ENCODE results near the gene ADAR. TPM values are rescaled to one million over a fixed set of nuclear protein-coding genes. Genes with fewer than 3 reads are reported as not detected.

The ADAR gene
- total and polyA plus RNA-seq, 2 donors (not counting 3 experiments of a cell fraction or from before 2014, with no cell fraction given): 88.2 to 141 TPM

DNA sequence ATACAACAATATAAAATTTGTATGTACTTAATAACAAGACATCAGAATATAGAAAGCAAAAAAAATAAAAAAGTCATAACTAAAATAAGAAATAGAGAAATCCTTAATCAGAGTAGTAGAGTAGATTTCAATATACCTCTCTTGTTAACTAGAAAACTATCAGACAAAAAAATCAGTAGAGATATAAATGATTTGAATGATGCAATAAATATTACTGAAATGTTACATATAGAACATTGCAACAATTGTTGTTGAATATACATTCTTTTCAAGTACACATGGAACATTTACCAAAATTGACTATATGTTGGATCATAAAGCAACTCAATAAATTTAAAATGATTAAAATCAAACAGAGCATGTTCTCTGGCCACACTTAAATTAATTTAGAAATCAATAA lies 31.9 kb upstream of the ADAR start:
- ChIA-PET POLR2A (interaction anchor here (0.7 kb wide), 1 partner anchor 121 kb away, joined by 3 read pairs; no protein-coding TSS in a partner anchor), CTCF (no interaction called here)
- DNase-seq (ENCODE audit: low read depth, low spot score): no peak
- Histone ChIP-seq H3K4me2 (ENCODE audit: insufficient read depth, low read length) (no peak overlapping the region), H3K36me3 (ENCODE audit: control insufficient read depth in 2 of 2, extremely low read depth in 1 of 2, insufficient read depth in 2 of 2, low read length in 2 of 2) (no peaks in the 10 kb centered on the region), H3K9me3 (replicated peaks; ENCODE audit: control insufficient read depth, insufficient read depth, low read length) (no peaks in the 10 kb centered on the region), H3K9ac (replicated peaks; ENCODE audit: extremely low read depth, insufficient read depth, low read length) (no peak overlapping the region), H3K9me1 (replicated peaks; ENCODE audit: control insufficient read depth, extremely low read depth, insufficient read depth, low read length) (no peaks in the 10 kb centered on the region), H2AFZ (ENCODE audit: low read depth, low read length) (no peak overlapping the region), H3K27ac (ENCODE audit: insufficient read depth, low read depth, low read length) (no peak overlapping the region), H3K4me1 (ENCODE audit: control insufficient read depth, extremely low read depth, insufficient read depth, low read length) (no peaks in the 10 kb centered on the region), H4K20me1 (replicated peaks; ENCODE audit: control insufficient read depth, extremely low read depth, insufficient read depth, low read length) (no peaks in the 10 kb centered on the region), H3K79me2 (ENCODE audit: control insufficient read depth, insufficient read depth, low read length) (no peaks in the 10 kb centered on the region), H3K4me3 (replicated peaks in 1 of 3; ENCODE audit: insufficient read depth in 1 of 3, low read depth in 1 of 3, low read length in 3 of 3) (no peak overlapping the region), H3K27me3 (ENCODE audit: control insufficient read depth in 2 of 2, insufficient read depth in 2 of 2, low read length in 2 of 2) (peaks cover 6 to 31% of the 10 kb centered on the region in 2 experiments)
- no TSS peak for BruUV-seq (replicated peaks)
- dilution Hi-C loops (cut with MboI; ENCODE audit: extremely low pct_ligation_motif_present, low sequenced_read_pairs) (no loop called here), intact Hi-C loops (cut with micrococcal nuclease) (no loop called here)
- FAIRE-seq: no peak
- no peak for TF ChIP-seq MYC (IDR thresholded peaks at IDR 0.05; ENCODE audit: low read depth, low read length)
- no peak for TF ChIP-seq POLR2AphosphoS5 (IDR thresholded peaks at IDR 0.05; ENCODE audit: insufficient read depth, low read depth, low read length)
- TF ChIP-seq MAX (IDR thresholded peaks at IDR 0.05; ENCODE audit: insufficient read depth, insufficient read length): no peak
- no peak for TF ChIP-seq GATA2 (IDR thresholded peaks at IDR 0.05; ENCODE audit: insufficient read depth, insufficient read length, low read depth, low read length)
- no peak for TF ChIP-seq JUN (IDR thresholded peaks at IDR 0.05; ENCODE audit: borderline replicate concordance, insufficient read depth, insufficient read length, low read depth)
- TF ChIP-seq FOS (IDR thresholded peaks at IDR 0.05; ENCODE audit: borderline replicate concordance, insufficient read depth, low read length): no peak
- TF ChIP-seq, protein P1, sequence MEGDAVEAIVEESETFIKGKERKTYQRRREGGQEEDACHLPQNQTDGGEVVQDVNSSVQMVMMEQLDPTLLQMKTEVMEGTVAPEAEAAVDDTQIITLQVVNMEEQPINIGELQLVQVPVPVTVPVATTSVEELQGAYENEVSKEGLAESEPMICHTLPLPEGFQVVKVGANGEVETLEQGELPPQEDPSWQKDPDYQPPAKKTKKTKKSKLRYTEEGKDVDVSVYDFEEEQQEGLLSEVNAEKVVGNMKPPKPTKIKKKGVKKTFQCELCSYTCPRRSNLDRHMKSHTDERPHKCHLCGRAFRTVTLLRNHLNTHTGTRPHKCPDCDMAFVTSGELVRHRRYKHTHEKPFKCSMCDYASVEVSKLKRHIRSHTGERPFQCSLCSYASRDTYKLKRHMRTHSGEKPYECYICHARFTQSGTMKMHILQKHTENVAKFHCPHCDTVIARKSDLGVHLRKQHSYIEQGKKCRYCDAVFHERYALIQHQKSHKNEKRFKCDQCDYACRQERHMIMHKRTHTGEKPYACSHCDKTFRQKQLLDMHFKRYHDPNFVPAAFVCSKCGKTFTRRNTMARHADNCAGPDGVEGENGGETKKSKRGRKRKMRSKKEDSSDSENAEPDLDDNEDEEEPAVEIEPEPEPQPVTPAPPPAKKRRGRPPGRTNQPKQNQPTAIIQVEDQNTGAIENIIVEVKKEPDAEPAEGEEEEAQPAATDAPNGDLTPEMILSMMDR (IDR thresholded peaks at IDR 0.05; ENCODE audit: extremely low read depth in 1 of 2, insufficient read depth in 1 of 2, low read depth in 1 of 2, low read length in 2 of 2): no peak
- TF ChIP-seq POLR2A (IDR thresholded peaks at IDR 0.05; ENCODE audit: low read depth, low read length): no peak
- no peak for TF ChIP-seq EZH2 (IDR thresholded peaks at IDR 0.05; ENCODE audit: borderline replicate concordance, low read depth, low read length, severe bottlenecking)

Data from endothelial cell of umbilical vein (primary cell).